Hematopoietic multipotent progenitor cell treated with erythropoietin and hydrocortisone succinate and interleukin-3 and kit ligand, for 4 days (in vitro differentiated cells): Measurements from ENCODE around the gene HNMT.
"Not testable (repeated sequence)": the region's sequence is repeated elsewhere in the genome, so short reads cannot be mapped to it uniquely, and the experiment has no call there.

Experiments used
- DNase-seq: peaks from one replicate; pipeline ENCODE4 v3.0.0-alpha.2; 2015

The HNMT gene

DNA sequence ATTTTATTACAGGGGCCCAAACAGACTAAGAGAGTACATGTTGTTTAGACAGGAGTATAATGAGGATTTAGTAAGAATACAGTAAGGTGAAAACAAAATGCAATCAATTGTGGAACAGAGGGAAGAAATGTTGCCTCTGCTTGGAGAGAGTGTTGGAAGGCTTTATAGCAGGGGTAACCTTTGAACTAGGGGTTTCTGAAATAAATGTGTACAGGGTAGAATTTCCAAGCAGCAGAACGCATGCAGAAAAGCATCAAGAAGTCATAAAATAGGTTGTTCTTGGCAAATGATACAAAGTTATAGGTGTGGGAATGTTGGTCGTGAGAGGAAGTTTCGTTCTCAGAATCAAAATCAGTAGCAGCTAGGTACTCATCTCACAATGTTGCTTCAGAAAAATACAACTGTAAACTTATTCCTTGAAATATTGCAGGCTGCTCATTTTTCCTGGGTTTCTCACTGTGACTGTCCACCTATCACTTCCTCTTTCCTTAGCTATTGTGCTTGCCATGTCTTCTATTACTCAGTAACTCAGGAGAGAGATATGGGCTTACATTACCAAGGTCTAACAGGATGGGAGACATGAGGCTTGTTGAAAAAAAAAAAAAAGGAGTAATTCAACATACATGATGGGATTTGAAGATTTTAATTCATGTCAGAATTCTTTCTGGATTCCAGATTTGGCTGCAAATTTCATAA, 17.1 kb upstream of the HNMT start:
- no peak for DNase-seq

DNA sequence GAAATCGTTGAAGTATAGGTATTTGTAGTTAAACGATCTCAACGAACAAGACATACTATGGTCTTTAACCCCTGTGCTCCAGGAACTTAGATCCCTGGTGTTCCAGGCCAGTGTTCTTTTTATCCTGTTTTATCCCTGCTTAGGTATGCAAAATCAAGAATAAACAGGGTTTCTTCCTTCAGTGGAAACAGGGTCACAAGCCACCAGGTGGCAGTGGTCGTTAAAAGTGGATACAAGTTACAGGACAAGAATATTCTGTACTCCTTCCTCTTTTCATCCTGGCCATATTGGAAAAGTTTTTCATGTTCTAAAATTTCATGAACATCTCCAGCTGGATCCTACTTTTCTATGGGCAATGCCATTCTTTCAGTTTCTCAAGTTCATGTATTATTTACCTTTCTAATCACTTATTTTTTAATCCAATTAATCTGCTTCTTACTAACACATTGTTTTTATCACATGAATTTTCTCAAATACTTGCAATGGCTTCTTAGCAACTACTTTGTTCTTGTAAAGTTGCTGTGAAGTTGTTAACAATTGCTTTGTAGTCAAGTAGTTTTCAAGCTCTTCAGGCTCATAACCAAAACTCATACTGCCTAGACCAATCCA, 16.4 kb upstream of the HNMT start:
- DNase-seq = peak; percentile 85

DNA sequence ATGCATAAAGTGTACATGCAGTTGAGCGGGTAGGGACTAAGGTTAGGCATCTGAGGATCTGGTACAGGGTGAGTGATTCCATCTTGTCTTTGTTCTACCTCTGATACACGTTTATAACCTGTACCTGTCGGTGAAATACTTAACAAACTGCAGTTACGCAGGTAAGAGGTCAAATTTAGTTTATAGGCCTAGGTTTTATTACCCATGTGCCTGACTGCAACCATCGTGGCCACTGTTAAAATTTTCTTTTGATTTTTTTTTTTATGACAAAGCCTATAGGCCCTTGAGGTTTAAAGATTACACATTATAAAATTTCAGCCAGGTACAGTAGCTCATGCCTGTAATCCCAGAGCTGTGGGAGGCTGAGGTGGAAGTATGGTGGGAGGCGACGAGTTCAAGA, 15.4 kb upstream of the HNMT start:
- DNase-seq = no peak

DNA sequence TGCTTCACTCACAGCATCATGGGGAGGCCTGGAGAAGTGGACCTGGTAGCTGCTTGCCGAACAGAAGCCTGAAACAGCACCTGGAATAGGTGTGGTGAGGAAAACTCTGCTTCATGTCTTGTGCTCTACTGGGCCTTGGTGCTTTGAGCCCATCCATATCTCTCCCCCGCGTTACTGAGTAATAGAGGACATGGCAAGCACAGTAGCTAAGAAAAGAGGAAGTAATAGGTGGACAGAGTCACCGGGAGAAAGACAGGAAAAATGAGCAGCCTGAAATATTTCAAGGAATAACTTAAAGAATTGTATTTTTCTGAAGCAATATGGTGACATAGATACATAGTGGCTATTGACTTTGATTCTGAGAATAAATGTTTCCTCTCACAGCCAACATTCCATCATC, 14.0 kb upstream of the HNMT start:
- DNase-seq = peak; percentile 20

DNA sequence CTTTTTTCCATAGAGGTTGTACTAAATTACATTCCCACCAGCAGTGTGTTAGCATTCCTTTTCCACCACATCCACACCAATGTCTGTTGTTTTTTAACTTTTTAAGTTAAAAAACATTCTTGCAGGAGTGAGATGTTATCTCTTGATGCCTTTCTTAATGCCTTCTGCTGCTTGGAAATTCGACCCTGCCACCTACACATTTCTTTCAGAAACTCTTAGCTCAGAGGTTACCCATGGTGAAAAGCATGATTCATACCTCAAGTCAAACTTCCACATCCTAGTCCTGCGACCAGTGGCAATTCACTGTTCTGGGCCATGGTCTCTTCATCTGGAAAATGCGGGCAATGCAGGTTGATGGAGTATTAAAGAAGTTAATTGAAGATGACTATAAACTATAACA, 12.7 kb upstream of the HNMT start:
- DNase-seq = no peak

DNA sequence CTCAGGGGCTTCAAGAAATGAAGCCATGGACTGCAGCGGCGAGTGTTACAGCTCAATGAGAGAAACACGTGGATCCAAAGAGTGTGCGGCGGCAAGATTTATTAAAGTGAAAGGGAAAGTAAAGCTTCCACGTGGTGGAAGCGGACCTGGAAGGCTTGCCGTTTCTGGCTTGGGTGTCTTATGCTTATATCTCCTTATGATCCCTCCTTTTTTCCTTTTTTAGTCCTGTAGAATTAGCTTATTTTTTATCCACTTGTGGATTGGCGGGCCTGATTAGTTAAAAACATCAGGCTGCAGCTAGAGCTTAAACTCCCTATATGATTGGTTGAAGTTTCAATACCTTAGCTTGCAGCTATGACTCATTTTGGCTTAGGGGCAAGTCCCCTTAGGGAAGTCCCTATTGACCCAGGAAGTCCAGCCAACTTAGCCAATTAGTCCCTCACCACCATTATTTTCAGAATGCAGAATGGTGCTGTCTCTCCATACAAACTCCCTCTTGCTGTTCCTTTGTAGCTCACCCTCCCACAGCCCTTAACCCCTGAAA, 11.6 kb upstream of the HNMT start:
- DNase-seq = no peak

DNA sequence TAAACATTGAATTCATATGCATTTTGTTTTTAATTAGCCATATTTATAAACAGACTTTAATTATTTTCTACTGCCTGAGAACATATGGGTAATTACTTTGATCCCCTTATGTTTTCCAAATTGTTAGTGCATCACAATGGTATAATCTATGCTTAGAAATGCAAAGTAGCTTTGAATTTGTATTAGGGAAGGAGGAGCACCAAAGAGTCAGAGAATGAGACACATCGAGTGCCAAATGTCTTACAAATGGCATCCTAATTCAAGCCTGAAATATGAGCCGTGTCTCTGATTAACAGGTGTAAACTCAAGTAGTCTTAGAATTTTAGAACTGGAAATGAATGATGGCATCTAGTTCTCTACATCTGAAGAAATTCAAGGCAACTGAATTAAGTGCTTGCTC, 8.7 kb upstream of the HNMT start:
- no peak for DNase-seq

DNA sequence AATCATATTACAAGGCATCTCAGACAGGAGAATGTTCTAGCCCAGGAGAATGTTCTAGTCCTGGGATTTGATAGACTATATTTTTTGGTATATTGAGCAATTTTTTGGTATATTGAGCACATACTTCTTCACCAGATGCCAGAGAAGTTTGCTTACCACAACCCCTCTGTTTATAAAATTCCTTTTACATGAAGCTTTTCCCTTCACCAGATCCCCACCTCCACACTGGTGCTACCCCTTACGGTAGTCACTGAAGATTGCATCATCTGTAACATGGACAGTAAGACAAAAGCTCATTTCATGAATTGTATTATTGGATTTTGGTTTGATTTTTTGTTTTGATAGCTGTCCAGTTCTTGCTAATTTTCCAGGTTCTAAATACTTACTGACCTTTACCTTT, 7.2 kb upstream of the HNMT start:
- DNase-seq = no peak

DNA sequence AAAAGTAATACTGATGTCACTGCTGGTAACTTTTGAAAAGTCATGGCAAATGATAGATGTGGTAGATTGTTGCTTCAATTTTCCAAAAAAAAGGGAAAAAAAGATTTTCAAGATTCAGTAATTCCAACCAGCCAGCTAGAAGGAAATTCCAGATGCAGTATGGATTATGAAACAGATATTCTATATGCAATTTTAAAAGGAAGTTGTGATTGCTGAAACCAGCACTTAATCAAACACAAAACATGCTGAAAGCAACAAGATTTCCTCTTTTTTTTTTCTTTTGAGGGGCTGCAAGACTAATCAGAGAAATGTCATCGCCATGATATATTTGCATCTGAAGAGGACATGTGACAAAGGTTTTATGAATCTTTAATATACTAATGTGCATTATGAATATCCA, 5.1 kb upstream of the HNMT start:
- no peak for DNase-seq

DNA sequence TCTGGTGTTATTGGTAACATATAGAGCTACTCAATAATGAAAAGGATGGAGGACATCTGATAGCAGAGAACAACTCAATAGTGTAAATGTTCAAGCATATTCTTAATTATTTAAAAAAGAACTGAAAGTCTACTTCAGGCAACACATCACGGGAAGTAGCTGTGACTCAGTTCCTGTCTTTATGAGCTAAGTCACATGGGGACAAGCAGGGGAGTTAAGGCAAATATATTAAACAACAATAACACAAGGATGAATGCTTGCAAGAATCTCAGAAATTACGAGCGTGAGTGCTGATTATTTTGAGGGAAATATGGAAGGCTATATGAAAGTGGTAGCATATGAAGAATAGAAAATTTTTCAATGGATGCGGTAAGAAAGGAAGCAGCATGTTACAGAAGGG, 4.0 kb upstream of the HNMT start:
- DNase-seq = no peak

DNA sequence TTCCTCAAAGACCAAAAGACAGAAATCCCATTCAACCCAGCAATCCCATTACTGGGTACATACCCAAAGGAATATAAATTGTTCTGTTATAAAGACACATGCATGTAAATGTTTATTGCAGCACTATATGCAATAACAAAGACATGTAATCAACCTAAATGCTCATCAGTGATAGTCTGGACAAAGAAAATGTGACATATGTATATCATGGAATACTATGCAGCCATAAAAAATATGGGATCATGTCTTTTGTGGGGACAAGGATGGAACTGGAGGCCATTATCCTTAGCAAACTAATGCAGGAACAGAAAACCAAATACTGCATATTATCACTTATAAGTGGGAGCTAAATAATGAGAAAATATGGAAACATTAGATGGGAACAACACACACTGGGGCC, 2.7 kb upstream of the HNMT start:
- DNase-seq = no peak

DNA sequence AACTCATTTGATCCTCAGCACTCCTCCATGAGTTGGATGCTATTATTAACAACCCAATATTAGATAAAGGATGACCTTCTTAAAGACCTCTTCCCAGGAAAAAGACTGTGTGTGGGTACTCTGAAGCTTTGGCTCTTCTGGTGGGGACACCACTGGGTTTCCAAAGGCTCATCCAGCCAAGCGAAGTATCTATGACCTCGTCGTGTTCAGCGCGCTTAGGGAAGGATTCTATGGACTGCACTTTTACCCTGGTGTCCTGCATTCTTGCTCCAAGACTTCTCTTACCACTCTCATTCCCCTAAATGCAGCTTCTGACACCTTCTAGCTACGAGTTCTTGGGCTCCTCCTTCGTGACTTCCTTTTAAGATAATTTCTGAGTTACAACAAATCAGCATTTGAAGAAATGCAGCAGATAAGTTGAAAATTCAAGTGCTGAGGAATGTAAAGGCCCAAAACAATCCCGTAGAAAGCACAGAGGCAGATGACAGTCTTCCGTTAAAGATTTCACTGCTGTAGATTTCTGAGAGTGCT, 673 bp upstream of the HNMT start:
- peak; percentile 28 for DNase-seq

DNA sequence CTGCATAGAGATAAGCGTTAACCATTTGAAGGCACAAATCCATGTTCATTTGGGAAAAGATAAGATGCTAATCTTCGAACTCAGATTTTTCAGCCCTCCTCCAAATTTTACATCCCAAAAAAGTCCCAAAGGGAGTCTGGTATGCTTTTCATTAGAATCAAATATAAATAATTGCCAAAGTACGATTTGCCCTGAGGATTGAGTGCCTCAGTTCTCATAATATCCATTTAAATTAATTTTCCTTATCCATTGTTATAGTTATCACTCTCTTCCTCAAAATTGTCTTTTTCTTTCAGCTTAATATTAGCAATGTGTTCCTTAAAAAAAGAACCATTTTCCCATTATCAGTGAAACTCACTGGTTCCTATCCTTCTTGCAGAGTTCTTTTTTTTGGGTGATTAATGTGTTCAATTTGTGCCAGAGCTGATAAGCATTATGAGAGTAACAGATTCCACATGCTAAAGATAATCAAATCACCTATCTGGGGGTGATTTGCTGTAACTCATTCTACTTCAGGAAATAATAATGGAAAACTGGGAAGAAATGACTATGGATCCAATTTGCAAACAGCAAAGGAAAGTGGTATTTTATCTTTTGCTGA, 686 bp downstream of the HNMT start:
- DNase-seq = peak; percentile 17

DNA sequence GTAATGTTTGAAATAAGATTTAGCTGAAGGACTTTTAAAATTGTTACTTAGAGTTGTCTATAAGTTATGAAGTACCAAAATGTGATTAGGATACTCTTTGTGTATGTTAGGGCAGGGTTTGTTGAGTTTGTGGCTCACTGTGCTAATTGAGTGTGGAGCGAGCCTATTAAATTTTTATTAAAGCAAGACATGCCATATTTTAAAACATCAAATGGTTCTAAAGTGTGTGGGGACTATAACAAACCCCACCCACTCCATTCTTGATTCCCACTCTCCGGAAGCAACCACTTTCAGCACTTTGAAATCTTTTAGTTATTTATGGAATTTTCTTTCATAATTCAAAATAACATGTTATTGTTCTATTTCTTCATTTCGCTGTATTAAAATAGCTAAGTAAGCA, 1.8 kb downstream of the HNMT start:
- DNase-seq = no peak

DNA sequence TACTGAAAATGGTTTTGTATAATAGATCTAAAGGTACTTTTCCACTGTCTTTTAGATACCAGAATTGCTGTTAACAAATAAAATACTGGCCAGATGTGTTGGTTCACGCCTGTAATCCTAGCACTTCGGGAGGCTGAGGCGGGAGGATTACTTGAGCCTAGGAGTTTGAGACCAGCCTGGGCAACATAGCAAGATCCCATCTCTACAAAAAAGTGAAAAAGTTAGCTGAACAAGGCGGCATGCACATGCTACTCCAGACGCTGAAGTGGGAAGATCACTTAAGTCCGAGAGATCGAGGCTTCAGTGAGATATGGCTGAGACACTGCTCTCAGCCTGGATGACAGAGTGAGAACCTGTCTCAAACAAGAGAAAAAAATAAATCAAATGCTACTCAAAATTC, 2.8 kb downstream of the HNMT start:
- no peak for DNase-seq

DNA sequence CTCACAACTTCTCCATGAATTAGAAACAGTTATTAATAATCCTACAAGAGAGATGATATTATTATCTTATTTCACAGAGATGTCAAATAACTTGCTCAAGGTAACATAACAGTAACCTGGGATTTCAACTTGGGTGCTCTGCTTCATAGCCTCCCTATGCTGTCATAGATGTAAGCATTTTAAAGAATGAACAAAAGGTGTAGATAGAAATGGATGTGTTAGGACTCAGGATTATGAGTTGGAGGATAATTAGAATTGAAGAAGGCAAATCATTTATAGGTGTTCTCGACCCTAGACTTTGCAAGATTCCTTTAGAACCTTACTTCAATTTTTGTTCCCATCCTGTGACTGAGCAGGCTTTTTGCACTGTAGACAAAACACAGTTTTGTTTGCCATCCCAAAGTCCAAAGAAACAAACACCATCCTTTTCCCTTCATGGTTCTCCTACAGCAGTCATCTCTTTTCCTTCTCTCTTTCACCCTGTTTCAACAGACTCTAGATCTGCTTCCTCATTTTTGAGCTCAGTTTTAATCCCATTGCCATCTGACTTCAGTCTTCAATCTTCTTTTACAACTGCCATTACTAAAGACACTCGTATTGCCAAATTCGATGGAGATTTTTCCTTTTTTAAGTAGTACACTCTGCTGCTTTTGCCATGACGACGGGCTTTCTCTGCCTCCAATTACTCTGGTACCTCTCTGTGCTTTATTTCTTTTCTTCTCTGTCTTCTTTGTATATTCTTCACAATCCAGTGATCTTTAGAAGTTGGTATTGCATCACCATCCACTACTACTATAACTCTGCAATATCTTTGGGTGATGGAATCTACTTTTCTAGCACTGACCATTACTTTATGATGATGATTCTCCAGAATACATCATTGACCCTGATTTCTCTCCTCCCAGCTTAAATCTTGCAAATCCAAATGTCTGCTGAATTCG, 4.5 kb downstream of the HNMT start:
- DNase-seq = peak; percentile 25

DNA sequence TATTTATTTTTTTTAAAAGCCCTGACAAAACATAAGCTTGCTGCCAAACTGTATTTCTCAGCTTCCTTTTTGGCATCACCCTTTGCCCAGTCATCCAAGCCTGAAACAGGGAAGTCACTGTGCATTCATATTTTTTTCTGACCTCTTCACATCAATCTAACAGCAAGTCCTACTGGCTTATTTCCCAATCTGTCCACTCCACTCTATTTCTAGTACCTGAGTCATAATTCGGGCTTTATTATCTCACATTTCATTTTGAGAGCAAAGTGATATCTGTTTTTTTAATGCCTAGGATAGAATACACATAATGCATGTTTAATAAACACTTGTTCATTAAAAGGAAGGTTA, 5.1 kb downstream of the HNMT start:
- DNase-seq = peak; percentile 34

DNA sequence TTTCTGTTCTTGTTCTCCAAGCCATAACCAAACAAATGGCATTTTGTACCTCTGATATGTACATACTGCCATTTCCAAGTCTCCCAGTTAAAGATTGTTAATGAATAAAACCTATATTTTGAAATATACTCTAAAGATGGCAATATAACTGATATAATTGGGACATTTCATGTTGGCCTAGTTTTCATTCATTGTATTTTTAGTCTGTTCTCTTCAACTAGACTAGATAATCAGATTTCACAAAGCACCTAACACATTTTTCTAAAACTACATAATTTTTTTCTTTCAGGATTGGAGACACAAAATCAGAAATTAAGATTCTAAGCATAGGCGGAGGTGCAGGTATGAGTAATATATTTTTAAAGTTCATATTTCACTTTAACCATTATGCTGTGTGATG, 5.6 kb downstream of the HNMT start:
- no peak for DNase-seq

DNA sequence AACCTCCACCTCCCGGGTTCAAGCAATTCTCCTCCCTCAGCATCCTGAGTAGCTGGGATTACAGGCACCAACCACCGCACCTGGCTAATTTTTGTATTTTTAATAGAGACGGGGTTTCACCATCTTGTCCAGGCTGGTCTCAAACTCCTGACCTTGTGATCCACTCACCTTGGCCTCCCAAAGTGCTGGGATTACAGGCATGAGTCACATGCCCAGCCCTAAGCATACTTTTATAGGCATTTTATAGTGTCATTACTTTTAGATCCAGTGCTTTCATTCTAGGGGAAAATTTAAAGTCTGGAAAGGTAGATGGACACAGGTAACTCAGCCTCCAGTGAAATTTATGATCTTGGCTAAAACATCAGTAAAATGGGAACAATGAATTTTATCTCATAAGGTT, 7.0 kb downstream of the HNMT start:
- DNase-seq = not testable (repeated sequence)

DNA sequence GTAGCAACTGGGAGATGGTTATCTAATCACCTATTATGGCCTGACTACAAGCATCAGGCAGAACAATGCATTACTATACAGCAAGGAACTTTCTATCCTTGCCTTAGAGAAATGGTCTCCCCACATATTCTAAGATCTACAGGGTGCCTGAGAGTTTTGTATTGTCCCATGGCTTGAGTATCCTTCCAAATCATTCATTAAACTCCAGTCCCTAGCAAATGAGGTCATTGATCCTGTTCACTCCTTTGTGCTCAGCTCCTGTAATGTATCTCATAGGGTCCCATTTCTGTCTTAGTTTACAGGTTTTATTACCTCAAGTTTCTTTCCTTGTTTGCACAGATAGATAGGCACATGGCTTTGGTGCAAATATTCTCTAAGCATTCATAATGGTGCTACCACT, 9.0 kb downstream of the HNMT start:
- DNase-seq = no peak

DNA sequence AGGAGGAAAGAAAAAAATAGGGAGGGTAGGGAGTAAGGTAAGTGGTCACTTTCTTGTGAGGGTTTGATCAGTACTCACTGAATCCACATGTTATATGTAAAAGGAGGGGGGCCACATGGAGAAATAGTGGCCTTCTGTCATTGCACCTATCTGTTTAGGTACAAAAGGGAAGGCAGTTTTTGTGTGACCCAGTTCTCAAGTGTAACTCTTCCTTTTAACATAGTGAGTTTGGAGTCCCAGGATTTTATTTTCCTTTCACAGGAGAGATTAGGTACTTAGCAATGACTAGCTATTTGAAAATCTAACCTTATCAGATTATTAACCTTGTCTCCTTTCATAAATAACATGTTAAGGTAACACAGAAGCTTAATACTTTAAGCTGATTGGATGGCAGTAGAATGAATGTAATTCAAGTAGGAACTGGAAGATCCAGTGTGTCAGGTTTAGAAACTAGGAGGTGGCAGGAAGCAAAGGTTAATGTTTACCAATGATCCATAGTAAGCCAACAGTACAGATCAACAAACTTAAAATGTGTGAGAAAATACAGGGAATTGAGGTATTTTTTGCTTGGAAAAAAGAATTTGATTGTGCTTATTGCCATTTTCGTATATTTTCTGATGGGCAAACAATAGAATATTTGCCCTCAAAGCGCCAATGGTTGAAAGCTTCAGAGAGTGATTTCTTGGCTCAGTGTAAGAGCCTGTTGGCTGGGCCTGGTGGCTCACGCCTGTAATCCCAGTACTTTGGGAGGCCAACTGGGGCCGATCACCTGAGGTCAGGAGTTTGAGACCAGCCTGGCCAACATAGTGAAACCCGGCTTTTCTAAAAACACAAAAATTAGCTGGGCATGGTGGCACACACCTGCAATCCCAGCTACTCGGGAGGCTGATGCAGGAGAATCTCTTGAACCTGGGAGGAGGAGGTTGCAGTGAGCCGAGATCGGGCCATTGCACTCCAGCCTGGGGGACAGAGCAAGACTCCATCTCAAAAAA, 11.3 kb downstream of the HNMT start:
- no peak for DNase-seq

DNA sequence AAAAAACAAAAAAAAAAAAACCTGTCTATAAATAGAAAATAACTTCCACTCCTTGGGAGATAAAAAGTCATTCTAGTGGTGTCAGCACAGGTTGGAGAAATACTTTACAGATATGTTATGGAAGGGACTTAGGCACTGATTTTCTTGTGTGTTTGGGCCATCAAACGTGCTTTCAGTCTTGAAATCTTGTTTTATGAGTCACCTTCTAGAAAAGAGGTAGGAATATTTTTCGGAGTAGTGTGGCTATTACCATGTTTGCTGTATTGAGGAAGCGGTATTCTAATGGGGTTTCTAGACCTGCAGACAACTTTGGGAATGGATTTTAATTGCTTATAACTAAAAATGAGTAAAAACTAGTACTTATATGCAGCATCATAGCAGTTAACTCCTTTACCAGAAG, 12.0 kb downstream of the HNMT start:
- no peak for DNase-seq
